Esophagus squamous epithelium (tissue), 5 donors: ENCODE measurements around the gene TSKS. TPM values are rescaled to one million over a fixed set of nuclear protein-coding genes. Genes with fewer than 3 reads are reported as not detected.

ENCODE experiments used
- DNase-seq: peaks from one replicate; lab custom pipeline; 2025; lab: John Stamatoyannopoulos, UW
- H3K27ac ChIP-seq, 4 donors: fragments of 200-600 bp; sonication (generic); one replicate each; pipeline ENCODE4 v1.5.1; 2016 to 2019; ENCODE audit warnings: mild to moderate bottlenecking in 1 of 4
- H3K27me3 ChIP-seq, 4 donors: fragments of 200-600 bp; sonication (generic); 1 replicate in 3 of 4; 2 replicates in 1 of 4; pipeline versions ENCODE4 v1.5.1 to v1.6.0; 2017 to 2021; ENCODE audit warnings: antibody characterized with exemption in 1 of 4
- H3K36me3 ChIP-seq, 3 donors: fragments of 200-600 bp; sonication (generic); one replicate each; pipeline ENCODE4 v1.5.1; 2016 to 2019
- H3K4me1 ChIP-seq, 3 donors: fragments of 200-600 bp; sonication (generic); one replicate each; pipeline ENCODE4 v1.5.1; 2017 to 2019
- H3K4me3 ChIP-seq, 4 donors: fragments of 200-600 bp; sonication (generic); 1 replicate in 3 of 4; 2 replicates in 1 of 4; pipeline ENCODE4 v1.5.1; 2016 to 2019; ENCODE audit warnings: mild to moderate bottlenecking in 2 of 4, moderate library complexity in 1 of 4
- H3K9me3 ChIP-seq, 3 donors: fragments of 200-600 bp; sonication (generic); one replicate each; pipeline ENCODE4 v1.5.1; 2016 to 2019
- POLR2A ChIP-seq, 4 donors: fragments of 450-650 bp; IDR thresholded peaks; one replicate each; pipeline ENCODE4 v1.6.1; 2017; ENCODE audit warnings: antibody characterized with exemption in 4 of 4, mild to moderate bottlenecking in 4 of 4, moderate library complexity in 3 of 4
- WGBS, 2 donors: methylation state at CpG; one replicate each; pipeline ENCODE4 v1.1.5; 2018; 5-methylcytosine and 5-hydroxymethylcytosine counted together
- intact Hi-C: fragments of 100-400 bp; cut with DNase I; formaldehyde crosslinking; loops from one replicate; pipeline ENCODE4 v1.15.0; 2022
- total RNA-seq, 4 donors: library from RNA; depleted of rRNA; stranded (reverse); fragments of >200 nt; gene quantifications; one replicate each; pipeline ENCODE4 v1.1.0, GENCODE V29; 2016
- TF ChIP-seq, protein P1 (sequence below), 6 experiments: fragments of 450-650 bp in 4 of 6; fragments of 200-600 bp in 2 of 6; sonication (generic) in 2 of 6; IDR thresholded peaks; one replicate each; pipeline ENCODE4 v1.5.1; 2016 to 2019; ENCODE audit warnings: antibody characterized with exemption in 6 of 6, mild to moderate bottlenecking in 4 of 6, moderate library complexity in 4 of 6
- donor health status: DM: yes; HTN: yes; CAD: no.

TSKS gene
- total RNA-seq, 4 donors from 2014 or later: not detected

DNA sequence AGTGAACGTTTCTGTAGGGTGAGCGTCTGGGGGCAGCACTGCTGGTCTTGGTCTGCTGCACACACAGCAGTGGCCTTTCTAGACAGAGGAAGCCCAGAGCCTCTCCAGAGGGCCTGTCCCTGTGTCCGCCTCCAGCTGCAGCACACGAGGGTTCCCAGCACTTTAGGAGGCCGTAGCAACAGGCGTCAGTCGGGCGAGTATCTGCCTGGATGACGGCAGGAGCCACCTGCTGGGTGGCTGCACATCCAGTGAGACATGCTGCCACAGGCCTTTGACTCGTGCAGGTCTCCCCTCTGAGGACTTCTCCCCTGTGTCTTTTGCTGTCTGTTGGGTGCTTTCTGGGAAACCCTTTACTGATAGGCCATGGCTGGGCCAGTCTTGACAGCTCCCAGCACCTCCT is 25.8 kb upstream of the TSKS start:
- H3K27ac ChIP-seq: no peak overlapping the region
- TF ChIP-seq, protein P1, sequence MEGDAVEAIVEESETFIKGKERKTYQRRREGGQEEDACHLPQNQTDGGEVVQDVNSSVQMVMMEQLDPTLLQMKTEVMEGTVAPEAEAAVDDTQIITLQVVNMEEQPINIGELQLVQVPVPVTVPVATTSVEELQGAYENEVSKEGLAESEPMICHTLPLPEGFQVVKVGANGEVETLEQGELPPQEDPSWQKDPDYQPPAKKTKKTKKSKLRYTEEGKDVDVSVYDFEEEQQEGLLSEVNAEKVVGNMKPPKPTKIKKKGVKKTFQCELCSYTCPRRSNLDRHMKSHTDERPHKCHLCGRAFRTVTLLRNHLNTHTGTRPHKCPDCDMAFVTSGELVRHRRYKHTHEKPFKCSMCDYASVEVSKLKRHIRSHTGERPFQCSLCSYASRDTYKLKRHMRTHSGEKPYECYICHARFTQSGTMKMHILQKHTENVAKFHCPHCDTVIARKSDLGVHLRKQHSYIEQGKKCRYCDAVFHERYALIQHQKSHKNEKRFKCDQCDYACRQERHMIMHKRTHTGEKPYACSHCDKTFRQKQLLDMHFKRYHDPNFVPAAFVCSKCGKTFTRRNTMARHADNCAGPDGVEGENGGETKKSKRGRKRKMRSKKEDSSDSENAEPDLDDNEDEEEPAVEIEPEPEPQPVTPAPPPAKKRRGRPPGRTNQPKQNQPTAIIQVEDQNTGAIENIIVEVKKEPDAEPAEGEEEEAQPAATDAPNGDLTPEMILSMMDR (IDR thresholded peaks at IDR 0.05): no peak
- TF ChIP-seq POLR2A (IDR thresholded peaks at IDR 0.05): no peak
- H3K27me3 ChIP-seq: no peaks in the 10 kb centered on the region
- no peak for DNase-seq
- H3K9me3 ChIP-seq: no peaks in the 10 kb centered on the region
- peaks cover 7 to 33% (median 9%) of the 10 kb centered on the region in 3 donors for H3K4me1 ChIP-seq
- no peak overlapping the region for H3K4me3 ChIP-seq
- H3K36me3 ChIP-seq: peaks cover 23 to 95% (median 23%) of the 10 kb centered on the region in 3 donors
- intact Hi-C loops: no loop called here
- WGBS, 2 donors: 48 to 63% methylated on average over 2 to 4 of the region's 10 CpGs

DNA sequence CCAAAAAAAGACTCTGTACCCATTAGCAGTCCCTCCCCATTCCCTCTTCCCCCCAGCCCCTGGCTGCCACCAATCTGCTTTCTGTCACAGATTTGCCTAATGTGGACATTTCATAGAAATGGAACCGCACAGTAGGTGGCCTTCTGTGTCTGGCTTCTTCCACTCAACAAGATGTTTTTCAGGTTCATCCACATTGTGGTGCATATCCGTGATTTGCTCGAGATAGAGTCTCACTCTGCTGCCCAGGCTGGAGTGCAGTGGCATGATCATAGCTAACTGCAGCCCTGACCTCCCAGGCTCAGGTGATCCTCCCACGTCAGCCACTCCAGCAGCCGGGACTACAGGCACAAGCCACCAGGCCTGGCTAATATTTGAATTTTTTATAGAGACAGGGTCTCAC is 24.6 kb upstream of the TSKS start:
- H3K4me1 ChIP-seq: peaks cover 7 to 33% (median 9%) of the 10 kb centered on the region in 3 donors
- no peaks in the 10 kb centered on the region for H3K27me3 ChIP-seq
- WGBS, 2 donors: 86 to 90% methylated on average over 5 of the region's 5 CpGs
- no peak overlapping the region for H3K27ac ChIP-seq
- H3K36me3 ChIP-seq: peaks cover 21 to 95% (median 30%) of the 10 kb centered on the region in 3 donors
- TF ChIP-seq, protein P1 (IDR thresholded peaks at IDR 0.05): no peak
- no peak for TF ChIP-seq POLR2A (IDR thresholded peaks at IDR 0.05)
- DNase-seq: no peak
- H3K9me3 ChIP-seq: no peaks in the 10 kb centered on the region
- intact Hi-C loops: no loop called here
- H3K4me3 ChIP-seq: no peak overlapping the region

DNA sequence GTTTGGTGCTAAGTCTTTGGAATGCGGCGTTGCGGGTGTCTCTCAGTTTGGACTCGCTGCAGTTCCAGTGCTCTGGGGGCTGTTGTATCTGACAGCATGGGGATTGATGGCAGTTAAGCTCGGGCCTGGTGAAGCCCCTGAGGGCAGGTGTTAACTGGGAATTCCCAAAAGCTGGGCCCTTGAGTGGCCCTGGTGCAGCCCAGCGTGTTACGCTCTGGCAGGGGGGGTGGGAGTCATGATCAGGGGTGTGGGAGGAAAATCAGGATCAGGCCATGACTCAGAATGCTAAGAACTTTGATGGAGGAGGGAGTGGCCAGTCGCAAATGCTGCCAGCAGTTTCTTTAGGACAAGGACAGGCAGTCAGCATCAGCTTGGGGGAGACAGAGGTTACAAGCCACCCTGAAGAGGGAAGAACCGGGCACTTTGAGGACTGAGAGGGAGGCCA is 23.3 kb upstream of the TSKS start:
- Histone ChIP-seq H3K4me3 (no peak overlapping the region), H3K36me3 (peaks cover 19 to 95% (median 26%) of the 10 kb centered on the region in 3 donors), H3K9me3 (no peaks in the 10 kb centered on the region), H3K4me1 (peaks cover 7 to 30% (median 9%) of the 10 kb centered on the region in 3 donors), H3K27me3 (no peaks in the 10 kb centered on the region), H3K27ac (peak overlapping the region; percentile 59 to 73 (median 68))
- 47 to 59% methylated on average over 8 of the region's 9 CpGs for WGBS, 2 donors
- intact Hi-C loops: no loop called here
- TF ChIP-seq, protein P1 (IDR thresholded peaks at IDR 0.05): no peak
- no peak for TF ChIP-seq POLR2A (IDR thresholded peaks at IDR 0.05)
- no peak for DNase-seq

DNA sequence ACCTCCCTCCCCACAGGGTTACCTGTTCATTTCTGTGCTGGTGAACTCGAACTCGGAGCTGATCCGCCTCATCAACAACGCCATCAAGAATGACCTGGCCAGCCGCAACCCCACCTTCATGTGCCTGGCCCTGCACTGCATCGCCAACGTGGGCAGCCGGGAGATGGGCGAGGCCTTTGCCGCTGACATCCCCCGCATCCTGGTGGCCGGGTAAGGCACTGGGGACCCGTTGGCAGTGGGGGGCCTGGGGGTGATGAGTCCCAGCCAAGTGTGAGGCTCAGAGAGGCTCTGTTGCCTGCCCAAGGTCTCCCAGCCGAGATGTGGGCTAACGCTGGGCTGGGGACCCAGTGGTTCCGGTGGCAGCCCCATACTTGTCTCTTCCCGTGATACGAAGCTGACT is 19.4 kb upstream of the TSKS start:
- DNase-seq: no peak
- H3K27me3 ChIP-seq: no peaks in the 10 kb centered on the region
- H3K4me1 ChIP-seq: peaks cover 7 to 30% (median 9%) of the 10 kb centered on the region in 3 donors
- H3K9me3 ChIP-seq: no peaks in the 10 kb centered on the region
- no peak overlapping the region for H3K4me3 ChIP-seq
- WGBS, 2 donors: 95 to 100% methylated on average over 4 to 5 of the region's 18 CpGs
- intact Hi-C loops: no loop called here
- peaks cover 14 to 65% (median 17%) of the 10 kb centered on the region in 3 donors for H3K36me3 ChIP-seq
- H3K27ac ChIP-seq: no peak overlapping the region
- TF ChIP-seq, protein P1 (IDR thresholded peaks at IDR 0.05): no peak
- no peak for TF ChIP-seq POLR2A (IDR thresholded peaks at IDR 0.05)

DNA sequence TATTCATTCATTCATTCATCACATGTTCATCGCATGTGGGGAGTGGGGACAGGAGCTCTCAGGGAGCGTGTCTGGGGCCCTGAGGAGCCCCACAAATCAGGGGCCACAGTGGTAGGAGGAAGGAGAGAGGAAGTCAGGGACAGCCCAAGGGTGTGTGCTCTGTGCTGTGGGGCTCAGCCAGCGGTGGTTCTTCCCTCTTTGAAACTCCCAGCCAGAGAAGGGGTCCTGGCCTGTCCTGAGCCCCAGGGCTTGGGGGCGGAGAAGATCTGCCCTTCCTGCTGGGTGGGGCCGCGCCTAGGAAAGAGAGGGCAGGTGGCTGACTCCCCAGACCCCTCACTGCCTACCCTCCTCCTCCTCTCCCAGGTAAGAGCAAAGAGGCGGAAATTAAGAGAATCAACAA is 18.3 kb upstream of the TSKS start:
- Histone ChIP-seq H3K27ac (peak overlapping the region in 1 of 4 donors; percentile 9), H3K27me3 (no peaks in the 10 kb centered on the region), H3K9me3 (no peaks in the 10 kb centered on the region), H3K4me3 (no peak overlapping the region), H3K36me3 (peaks cover 14 to 62% (median 16%) of the 10 kb centered on the region in 3 donors), H3K4me1 (peaks cover 1 to 22% (median 2%) of the 10 kb centered on the region in 3 donors)
- 47 to 74% methylated on average over 4 to 6 of the region's 7 CpGs for WGBS, 2 donors
- intact Hi-C loops: no loop called here
- TF ChIP-seq, protein P1 (IDR thresholded peaks at IDR 0.05): no peak
- no peak for TF ChIP-seq POLR2A (IDR thresholded peaks at IDR 0.05)
- DNase-seq: no peak
